H1 (cell line): ENCODE data around the gene TRAF1. TPM values are rescaled to one million over a fixed set of nuclear protein-coding genes. Genes with fewer than 3 reads are reported as not detected.

Experiments
- CTCF ChIA-PET: fragments of 300-600 bp; sonication (Branson Sonifier 250); formaldehyde crosslinking; loops from one replicate; lab custom pipeline; 2021; ENCODE audit not compliant: partially characterized antibody; lab: Charles Lee
- POLR2A ChIA-PET: fragments of 300-600 bp; sonication (Branson Sonifier 250); formaldehyde crosslinking; loops from one replicate; lab custom pipeline; 2021; ENCODE audit warnings: inconsistent platforms; ENCODE audit not compliant: partially characterized antibody; lab: Charles Lee
- DNase-seq, 2 experiments: peaks; one replicate each; pipeline versions ENCODE4 v3.0.0 to v3.0.0-alpha.2; 2010 to 2022; ENCODE audit warnings: low spot score in 2 of 2, low read depth in 1 of 2, mixed read lengths in 1 of 2
- FAIRE-seq: peaks from 2 replicates; lab custom pipeline; 2011; peaks lifted over from hg19 to GRCh38; lab: Jason Lieb, UNC
- H2AFZ ChIP-seq: 2 replicates; pipeline ENCODE4 v1.8.1; 2012; ENCODE audit warnings: low read length, inconsistent platforms
- H2AK5ac ChIP-seq: 2 replicates; pipeline ENCODE4 v1.6.1; 2013; ENCODE audit warnings: low read depth, low read length
- H2BK120ac ChIP-seq: replicated peaks from 2 replicates; pipeline ENCODE3; 2013; ENCODE audit warnings: low read depth, low read length, inconsistent platforms
- H2BK12ac ChIP-seq: 2 replicates; pipeline ENCODE4 v1.6.1; 2013; ENCODE audit warnings: low read depth, low read length
- H2BK15ac ChIP-seq: 2 replicates; pipeline ENCODE4 v1.6.1; 2013; ENCODE audit warnings: low read length
- H2BK20ac ChIP-seq: 2 replicates; pipeline ENCODE4 v1.6.1; 2013; ENCODE audit warnings: low read length
- H2BK5ac ChIP-seq: 2 replicates; pipeline ENCODE4 v1.6.1; 2013; ENCODE audit warnings: low read depth, low read length
- H3K14ac ChIP-seq: 2 replicates; pipeline ENCODE4 v1.6.1; 2013; ENCODE audit warnings: inconsistent platforms; ENCODE audit not compliant: insufficient read length
- H3K18ac ChIP-seq: 2 replicates; pipeline ENCODE4 v1.6.1; 2013; ENCODE audit warnings: low read length; ENCODE audit errors: extremely low read depth
- H3K23ac ChIP-seq: 2 replicates; pipeline ENCODE4 v1.6.1; 2013; ENCODE audit warnings: inconsistent platforms; ENCODE audit not compliant: insufficient read length
- H3K23me2 ChIP-seq: 2 replicates; pipeline ENCODE4 v1.6.1; 2013; ENCODE audit warnings: low read depth, low read length
- H3K27ac ChIP-seq: 2 replicates; pipeline ENCODE4 v1.6.1; 2011; ENCODE audit warnings: low read depth, low read length, inconsistent platforms
- H3K27me3 ChIP-seq, 4 experiments: replicated peaks in 1 of 4; 1 replicate in 1 of 4; 2 replicates in 3 of 4; pipeline versions ENCODE4 v1.6.1 to v1.8.1; 2011 to 2013; ENCODE audit warnings: low read length in 3 of 4, mild to moderate bottlenecking in 3 of 4, inconsistent platforms in 2 of 4, mixed read lengths in 2 of 4, moderate library complexity in 1 of 4; ENCODE audit not compliant: control insufficient read depth in 3 of 4, insufficient read depth in 3 of 4; ENCODE audit errors: extremely low read depth in 1 of 4
- H3K36me3 ChIP-seq, 4 experiments: 2 replicates each; pipeline versions ENCODE4 v1.6.1 to v1.8.1; 2011 to 2013; ENCODE audit warnings: mild to moderate bottlenecking in 4 of 4, low read length in 3 of 4, moderate library complexity in 2 of 4, control low read depth in 1 of 4, inconsistent platforms in 1 of 4; ENCODE audit not compliant: insufficient read depth in 4 of 4, control insufficient read depth in 2 of 4
- H3K4ac ChIP-seq: replicated peaks from 2 replicates; pipeline ENCODE3; 2013; ENCODE audit warnings: low read length, low read depth, mixed read lengths, inconsistent platforms; ENCODE audit not compliant: insufficient read length
- H3K4me1 ChIP-seq, 4 experiments: replicated peaks in 1 of 4; 1 replicate in 1 of 4; 2 replicates in 3 of 4; pipeline versions ENCODE4 v1.6.1 to v1.8.1; 2011 to 2013; ENCODE audit warnings: low read length in 3 of 4, inconsistent platforms in 2 of 4, mixed read lengths in 1 of 4; ENCODE audit not compliant: insufficient read depth in 4 of 4, control insufficient read depth in 3 of 4
- H3K4me2 ChIP-seq, 2 experiments: 2 replicates each; pipeline versions ENCODE4 v1.6.1 to v1.8.1; 2011 to 2013; ENCODE audit warnings: low read depth in 2 of 2, low read length in 2 of 2, control low read depth in 1 of 2, inconsistent platforms in 1 of 2, mild to moderate bottlenecking in 1 of 2; ENCODE audit not compliant: insufficient read depth in 1 of 2
- H3K4me3 ChIP-seq, 4 experiments: fragments of 200-600, 300-600 bp in 1 of 4; sonication (generic), shearing (Covaris generic), sonication (Bioruptor Twin) in 1 of 4; 2 replicates each; pipeline versions ENCODE4 v1.5.1 to v1.8.1; 2011 to 2016; ENCODE audit warnings: low read length in 4 of 4, low read depth in 3 of 4, control low read depth in 2 of 4, inconsistent platforms in 2 of 4, mild to moderate bottlenecking in 2 of 4, mixed read lengths in 1 of 4, moderate library complexity in 1 of 4; ENCODE audit not compliant: insufficient read depth in 2 of 4; ENCODE audit errors: extremely low read depth in 1 of 4
- H3K56ac ChIP-seq: replicated peaks from 2 replicates; pipeline ENCODE3; 2013; ENCODE audit warnings: low read depth, mild to moderate bottlenecking, mixed read lengths, low read length, inconsistent platforms; ENCODE audit not compliant: insufficient read length
- H3K79me1 ChIP-seq: 2 replicates; pipeline ENCODE4 v1.6.1; 2013; ENCODE audit warnings: low read depth, low read length, control low read depth
- H3K79me2 ChIP-seq, 2 experiments: 2 replicates each; pipeline versions ENCODE4 v1.6.1 to v1.8.1; 2012 to 2013; ENCODE audit warnings: low read length in 2 of 2, mild to moderate bottlenecking in 2 of 2, inconsistent platforms in 1 of 2; ENCODE audit not compliant: insufficient read depth in 2 of 2, control insufficient read depth in 1 of 2
- H3K9ac ChIP-seq, 4 experiments: replicated peaks in 1 of 4; 1 replicate in 1 of 4; 2 replicates in 3 of 4; pipeline versions ENCODE4 v1.6.1 to v1.8.1; 2011 to 2013; ENCODE audit warnings: low read depth in 3 of 4, low read length in 3 of 4, control low read depth in 2 of 4, mild to moderate bottlenecking in 2 of 4, moderate library complexity in 2 of 4, inconsistent platforms in 1 of 4; ENCODE audit errors: extremely low read depth in 1 of 4
- H3K9me3 ChIP-seq, 2 experiments: 2 replicates each; pipeline versions ENCODE4 v1.6.1 to v1.8.1; 2012 to 2013; ENCODE audit warnings: mild to moderate bottlenecking in 2 of 2, moderate library complexity in 2 of 2, control low read depth in 1 of 2, inconsistent platforms in 1 of 2, low read depth in 1 of 2, low read length in 1 of 2, mixed read lengths in 1 of 2; ENCODE audit not compliant: insufficient read depth in 2 of 2
- H4K20me1 ChIP-seq, 2 experiments: replicated peaks in 1 of 2; 2 replicates each; pipeline versions ENCODE3 to v1.8.1; 2011 to 2013; ENCODE audit warnings: inconsistent platforms in 2 of 2, low read length in 2 of 2, mild to moderate bottlenecking in 1 of 2; ENCODE audit not compliant: insufficient read depth in 2 of 2, control insufficient read depth in 1 of 2
- H4K5ac ChIP-seq: 2 replicates; pipeline ENCODE4 v1.6.1; 2013; ENCODE audit warnings: low read length, low read depth, mixed read lengths, inconsistent platforms; ENCODE audit not compliant: insufficient read length
- H4K8ac ChIP-seq: 2 replicates; pipeline ENCODE4 v1.8.0; 2013; ENCODE audit warnings: mild to moderate bottlenecking, moderate library complexity, low read length, inconsistent platforms; ENCODE audit not compliant: insufficient read depth; ENCODE audit errors: extremely low read depth
- H4K91ac ChIP-seq: replicated peaks from 2 replicates; pipeline ENCODE3; 2013; ENCODE audit warnings: low read length, mixed read lengths, inconsistent platforms; ENCODE audit not compliant: insufficient read length
- CBX5 ChIP-seq: fragments of 300-800, 300-1000 bp; sonication (generic); IDR thresholded peaks from 2 replicates; pipeline ENCODE4 v1.7.1; 2016; ENCODE audit warnings: antibody characterized with exemption, low read length, low read depth
- KDM1A ChIP-seq: fragments of 200-600, 300-600 bp; sonication (generic); IDR thresholded peaks from 2 replicates; pipeline ENCODE4 v1.7.1; 2016; ENCODE audit warnings: mild to moderate bottlenecking, low read length, borderline replicate concordance
- RBBP5 ChIP-seq: IDR thresholded peaks from 2 replicates; pipeline ENCODE4 v1.7.1; 2012; ENCODE audit warnings: low read depth, mild to moderate bottlenecking, inconsistent platforms, low read length, moderate library complexity, borderline replicate concordance
- SIN3A ChIP-seq, 2 experiments: IDR thresholded peaks in 1 of 2; conservative IDR thresholded peaks in 1 of 2; 2 replicates each; pipeline ENCODE4 v1.6.1; 2011 to 2012; ENCODE audit warnings: low read length in 2 of 2, improper control_type of control experiment in 1 of 2, low read depth in 1 of 2, mild to moderate bottlenecking in 1 of 2
- SP4 ChIP-seq: IDR thresholded peaks from 2 replicates; pipeline ENCODE4 v1.6.1; 2012; ENCODE audit warnings: low read length, inconsistent platforms
- YY1 ChIP-seq: IDR thresholded peaks from 2 replicates; pipeline ENCODE4 v1.6.1; 2011; ENCODE audit warnings: low read depth, mild to moderate bottlenecking, low read length
- WGBS, 2 experiments: shearing (Covaris generic) in 1 of 2; methylation state at CpG; one replicate each; pipeline versions ENCODE4 v1.1.6 to v1.1.7; 2013 to 2015; ENCODE audit warnings: low lambda C conversion rate in 2 of 2, mixed read lengths in 2 of 2, inconsistent platforms in 1 of 2, low coverage in 1 of 2, missing lambda C conversion rate in 1 of 2; ENCODE audit not compliant: insufficient replicate concordance in 2 of 2, insufficient coverage in 1 of 2, insufficient read length in 1 of 2; ENCODE audit errors: extremely low coverage in 1 of 2, missing lambda C conversion rate in 1 of 2; 5-methylcytosine and 5-hydroxymethylcytosine counted together
- polyA plus RNA-seq, 7 experiments: library from polyadenylated mRNA; depleted of rRNA in 3 of 7; stranded (reverse) in 5 of 7; unstranded in 2 of 7; fragments of >200 nt in 5 of 7; fragments of 200-250 nt in 2 of 7; gene quantifications; 1 replicate in 5 of 7; 2 replicates in 1 of 7; 4 replicates in 1 of 7; pipeline versions ENCODE4 v1.2.1 to v1.2.3, GENCODE V29; 2011 to 2013; ENCODE audit warnings: missing spikeins in 2 of 7, mixed read lengths in 2 of 7
- total RNA-seq: library from RNA; stranded (reverse); fragmentation: NEBNext Ultra II Directional; extraction: Animal tissue kit (Norgen Biotek cat#: 25700); gene quantifications from 2 replicates; pipeline ENCODE4 v1.2.1, GENCODE V29; 2021

Gene TRAF1
- total and polyA plus RNA-seq, 2 of the 8 experiments (the other 6 are each of a cell fraction or from before 2014, with no cell fraction given), result 1.6 to 3.2 TPM

- FAIRE-seq, result no peak
- H3K79me1 ChIP-seq, result no peaks in the 10 kb centered on the region
These were observed 40.1 kb downstream of the TRAF1 start for GRCh38 chr9:120886490-120886967.

More at GRCh38 chr9:120886490-120886967, 40.1 kb downstream of the TRAF1 start:
- H4K8ac ChIP-seq, result no peak overlapping the region
- H3K9me3 ChIP-seq, result no peaks in the 10 kb centered on the region
- CTCF ChIA-PET, result interaction anchor here (0.7 to 2.1 kb wide), 10 partner anchors 8 to 169 kb away, joined by 3 to 8 read pairs (median 3); no protein-coding TSS in a partner anchor
- no peak overlapping the region for H3K4me2 ChIP-seq
- H3K18ac ChIP-seq, result no peak overlapping the region
- no peak overlapping the region for H3K56ac ChIP-seq
- no peaks in the 10 kb centered on the region for H4K20me1 ChIP-seq
- no peak overlapping the region for H2BK5ac ChIP-seq
- H2BK12ac ChIP-seq, result 0 out of 2 replicates have a peak overlapping the region, but pooled peaks have one; percentile 39
- H2BK120ac ChIP-seq, result no peak overlapping the region
- peaks cover 0 to 6% (median 4%) of the 10 kb centered on the region in 4 experiments; a peak in 6 of 7 replicates for H3K4me1 ChIP-seq
- POLR2A ChIA-PET, result interaction anchor here (0.6 to 1.6 kb wide), 5 partner anchors 10 to 331 kb away, joined by 3 to 5 read pairs (median 3); partner anchors contain the start of gene FBXW2
- TF ChIP-seq YY1 (no peak), SIN3A (conservative IDR thresholded peaks at IDR 0.05 in 1 of 2, IDR thresholded peaks at IDR 0.05 in 1 of 2; ENCODE audit: low read depth in 1 of 2, low read length in 2 of 2) (no peak), SP4 (no peak), KDM1A (no peak), CBX5 (no peak), RBBP5 (no peak)
- no peak overlapping the region for H4K91ac ChIP-seq
- no peak overlapping the region for H2AK5ac ChIP-seq
- DNase-seq, result no peak
- WGBS, 2 experiments, result 91% methylated on average over 8 of the region's 8 CpGs; no CpG with 5 or more reads in 1 of the 2 experiments
- H3K36me3 ChIP-seq, result no peaks in the 10 kb centered on the region
- no peak overlapping the region for H3K4me3 ChIP-seq
- no peak overlapping the region for H3K9ac ChIP-seq
- no peaks in the 10 kb centered on the region for H3K79me2 ChIP-seq
- no peak overlapping the region for H2AFZ ChIP-seq
- no peak overlapping the region for H3K4ac ChIP-seq
- H2BK15ac ChIP-seq, result no peak overlapping the region
- no peak overlapping the region for H3K27ac ChIP-seq
- no peak overlapping the region for H2BK20ac ChIP-seq
- H3K14ac ChIP-seq, result no peak overlapping the region
- no peak overlapping the region for H3K23ac ChIP-seq
- no peaks in the 10 kb centered on the region for H3K27me3 ChIP-seq
- no peaks in the 10 kb centered on the region; the same call in 1 of the 2 replicates for H3K23me2 ChIP-seq
- no peak overlapping the region for H4K5ac ChIP-seq
